CD4-positive, alpha-beta T cell treated with Interleukin-12 subunit alpha and Interleukin-12 subunit beta, for 1 hour (primary cell): ENCODE measurements around the gene TCF15.
"Not testable (repeated sequence)": the region's sequence is repeated elsewhere in the genome, so short reads cannot be mapped to it uniquely, and the experiment has no call there.

Source experiments
- DNase-seq: peaks from one replicate; pipeline ENCODE4 v3.0.0-alpha.2; 2020

The TCF15 gene

DNA sequence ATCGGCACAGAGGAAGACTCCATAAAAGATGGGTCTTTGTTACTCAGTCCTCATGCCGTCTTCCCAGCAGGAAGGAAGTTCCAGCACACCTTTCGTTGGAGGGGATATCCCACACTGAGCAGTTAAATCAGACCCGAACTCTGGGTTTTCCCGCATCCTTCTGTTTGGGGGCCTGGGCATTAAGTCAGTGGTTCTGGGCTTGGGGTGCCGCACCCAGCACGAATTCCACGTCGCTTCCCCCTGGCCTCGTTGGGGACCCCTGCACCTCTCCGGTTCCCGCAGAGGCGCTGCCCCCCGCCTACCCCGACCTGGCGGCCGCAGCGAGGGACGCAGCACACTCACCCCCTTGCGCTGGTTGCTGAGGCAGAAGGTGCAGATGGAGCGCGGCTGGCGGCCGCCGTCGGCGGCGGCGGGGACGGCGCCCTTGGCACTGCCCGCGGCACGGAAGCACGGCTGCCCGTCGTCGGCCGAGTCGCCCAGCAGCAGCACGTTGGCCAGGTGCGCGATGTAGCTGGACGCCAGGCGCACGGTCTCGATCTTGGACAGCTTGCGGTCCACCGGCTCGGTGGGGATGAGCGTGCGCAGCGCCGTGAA, 641 bp downstream of the TCF15 start:
- no peak for DNase-seq

DNA sequence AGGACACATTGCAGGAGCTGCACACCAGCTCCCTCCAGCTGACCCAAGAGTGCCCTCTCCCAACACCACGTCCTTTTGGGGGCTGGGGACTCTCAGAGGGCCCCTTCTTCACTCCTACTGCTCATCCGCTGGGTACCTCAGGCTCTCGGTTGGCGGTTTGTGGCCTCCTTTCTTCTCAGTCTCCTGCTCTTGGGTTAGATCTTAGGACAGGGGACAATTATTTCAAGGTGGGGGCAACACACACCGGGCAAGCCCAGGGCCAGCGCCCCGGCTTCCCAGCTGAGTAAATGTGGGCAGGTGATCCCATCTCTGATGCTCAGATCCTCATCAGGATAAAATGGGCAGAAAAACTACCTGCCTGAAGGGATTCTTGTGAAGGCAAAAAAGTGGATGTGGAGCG, 1.1 kb downstream of the TCF15 start:
- DNase-seq: no peak

DNA sequence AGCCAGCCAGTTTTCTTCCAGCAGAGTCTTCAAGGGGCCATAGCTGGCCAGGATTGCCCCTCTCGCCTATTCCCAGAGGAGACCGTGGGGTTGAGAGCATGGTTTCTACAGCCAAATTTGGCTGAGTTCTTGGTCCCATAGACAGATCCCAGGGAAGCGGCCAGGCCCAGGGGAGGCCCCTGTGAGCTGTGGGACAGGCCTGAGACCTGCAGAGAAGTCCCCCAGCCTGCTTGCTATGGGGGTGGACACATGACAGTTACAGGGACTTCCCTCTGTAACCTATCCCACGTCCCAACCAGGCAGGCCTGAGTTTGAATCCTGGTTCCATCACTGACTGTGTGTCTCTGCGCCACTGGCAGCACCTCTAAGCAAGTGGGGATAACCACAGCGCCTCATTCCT, 2.6 kb downstream of the TCF15 start:
- DNase-seq: no peak

DNA sequence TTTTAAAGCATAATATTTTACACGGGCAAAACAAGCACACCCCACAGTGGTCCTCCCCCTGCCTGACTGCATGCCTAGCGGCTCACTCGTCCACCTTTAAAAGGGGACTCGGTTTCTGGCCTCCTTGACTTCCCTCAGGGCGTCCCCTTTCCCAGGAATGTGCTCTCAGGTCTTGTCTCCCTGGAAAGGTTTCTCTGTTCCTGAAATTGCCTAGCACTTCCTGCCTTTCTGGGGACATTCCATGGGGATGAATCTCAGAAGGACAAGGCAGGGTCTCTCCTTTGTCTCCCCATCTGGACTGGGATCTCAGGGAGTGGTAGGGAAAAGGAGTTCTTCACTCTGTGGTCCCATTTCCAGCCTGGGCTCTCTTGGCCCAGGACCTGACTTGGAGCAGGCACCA, 4.9 kb downstream of the TCF15 start:
- DNase-seq: no peak

- no peak for DNase-seq
These were observed 6.9 kb downstream of the TCF15 start for GRCh38 chr20:603116-603640.

GRCh38 chr20:602111-602970, 7.8 kb downstream of the TCF15 start:
- DNase-seq: no peak

- no peak for DNase-seq
These were observed 9.4 kb downstream of the TCF15 start for GRCh38 chr20:600736-601135.

- no peak for DNase-seq
These were observed 10.0 kb downstream of the TCF15 start for GRCh38 chr20:600141-600540.

- DNase-seq: no peak
These were observed 11.8 kb downstream of the TCF15 start for GRCh38 chr20:598133-598850.

DNA sequence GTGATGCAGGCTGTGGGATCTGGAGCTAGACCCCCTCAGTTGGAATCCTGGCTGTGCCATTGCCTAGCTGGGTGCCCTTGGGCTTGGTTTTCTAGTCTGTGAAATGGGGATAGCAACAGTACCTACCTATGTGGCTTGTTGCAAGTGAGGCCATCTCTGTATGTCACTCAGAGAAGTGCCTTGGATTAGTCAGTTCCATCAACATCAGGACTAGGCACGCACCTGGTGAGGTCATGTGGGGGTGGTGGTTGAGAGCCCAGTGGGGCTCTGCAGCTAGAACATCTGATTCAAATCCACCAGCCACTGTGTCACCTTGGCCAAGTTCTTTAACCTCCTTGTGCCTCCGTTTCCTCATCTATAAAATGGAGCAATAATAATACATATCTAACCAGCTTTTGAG, 12.5 kb downstream of the TCF15 start:
- no peak for DNase-seq

- no peak for DNase-seq
These were observed 14.5 kb downstream of the TCF15 start for GRCh38 chr20:595330-596308.

- DNase-seq: no peak
These were observed 17.6 kb downstream of the TCF15 start for GRCh38 chr20:592506-592905.

- DNase-seq: no peak
These were observed 18.2 kb downstream of the TCF15 start for GRCh38 chr20:591941-592340.

DNA sequence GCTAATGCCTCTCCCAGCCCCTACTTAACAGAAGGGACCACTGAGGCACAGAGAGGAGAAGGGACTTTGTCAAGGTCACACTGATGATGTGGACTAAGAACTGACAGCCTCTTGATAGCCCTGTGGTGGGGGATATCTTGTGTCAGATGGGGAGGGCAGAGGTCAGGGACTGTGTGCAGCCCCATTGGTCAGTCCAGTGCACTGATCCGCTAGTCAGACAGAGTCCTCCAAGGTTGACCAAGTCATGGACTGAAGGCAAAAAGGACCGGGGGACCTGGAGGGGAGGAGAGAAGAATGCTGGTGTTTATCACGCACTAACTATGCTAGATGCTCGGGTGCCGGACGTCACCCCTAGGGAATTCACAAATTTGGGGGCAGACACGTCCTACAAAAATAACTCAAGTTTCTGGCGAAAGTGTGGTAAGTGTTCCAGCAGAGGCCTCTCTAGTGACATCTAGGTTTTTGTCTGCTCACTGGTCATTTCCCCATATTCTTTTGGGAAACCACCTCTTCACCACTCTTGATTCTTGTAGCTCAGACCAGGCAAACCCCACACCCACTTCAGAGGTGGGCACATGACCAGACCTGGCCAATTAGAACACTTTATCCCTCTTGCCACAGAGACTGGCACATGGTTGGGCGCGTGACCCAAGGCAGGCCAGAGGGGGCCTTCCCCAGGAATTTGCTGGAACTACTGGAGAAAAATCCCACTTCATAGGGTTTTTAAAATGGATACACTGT, 21.0 kb downstream of the TCF15 start:
- no peak for DNase-seq

GRCh38 chr20:588476-588875, 21.6 kb downstream of the TCF15 start:
- DNase-seq: no peak

DNA sequence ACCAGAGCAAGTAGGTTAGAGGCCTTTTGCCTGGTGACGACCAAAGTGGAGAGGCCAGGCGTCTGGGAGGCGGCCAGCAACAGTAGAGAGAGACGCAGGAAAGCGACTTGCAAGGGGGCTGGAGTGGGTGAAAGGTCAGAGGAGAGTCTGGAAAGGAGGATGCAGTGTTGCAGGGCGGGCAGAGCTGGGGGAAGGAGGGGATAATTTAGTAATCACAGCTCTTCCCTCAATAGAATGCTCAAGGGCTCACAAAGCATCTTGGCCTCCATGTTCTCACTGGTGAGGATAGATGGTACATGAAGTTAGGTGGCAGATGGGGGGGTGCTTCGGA, 25.2 kb downstream of the TCF15 start:
- no peak for DNase-seq

DNA sequence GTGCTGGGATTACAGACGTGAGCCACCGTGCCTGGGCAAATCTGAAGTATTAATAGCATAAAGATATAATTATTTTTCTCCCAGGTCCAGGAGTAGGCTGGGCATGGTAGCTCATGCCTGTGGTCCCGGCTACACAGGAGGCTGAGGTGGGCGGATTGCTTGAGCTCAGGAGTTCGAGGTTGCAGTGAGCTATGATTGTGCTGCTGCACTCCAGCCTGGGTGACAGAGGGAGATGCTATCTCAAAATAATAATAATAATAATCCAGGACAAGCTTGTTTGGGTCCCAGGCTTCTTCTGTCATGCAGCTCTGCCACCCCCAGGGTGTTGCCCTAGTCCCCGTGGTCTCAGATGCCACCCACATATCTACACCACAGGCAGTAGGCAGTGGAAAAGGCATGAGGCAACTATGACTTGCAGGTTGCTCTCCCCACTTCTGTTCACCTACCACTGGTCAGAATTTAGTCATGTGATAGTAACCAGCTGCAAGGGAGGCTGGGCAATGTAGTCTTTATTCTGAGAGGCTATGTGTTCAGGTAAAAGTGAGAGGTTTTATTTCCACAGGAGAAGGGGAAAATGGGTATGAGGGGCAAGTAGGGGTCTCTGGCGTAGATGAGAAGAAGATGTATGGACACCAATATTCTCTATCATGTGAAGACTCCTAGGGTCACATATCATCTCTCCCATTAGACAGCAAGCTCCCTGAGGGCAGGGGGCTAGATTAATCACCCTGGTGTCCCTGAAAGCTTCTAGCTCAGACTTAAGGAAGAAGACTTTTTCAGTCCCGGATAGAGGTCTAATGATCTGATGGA, 25.7 kb downstream of the TCF15 start:
- no peak for DNase-seq

DNA sequence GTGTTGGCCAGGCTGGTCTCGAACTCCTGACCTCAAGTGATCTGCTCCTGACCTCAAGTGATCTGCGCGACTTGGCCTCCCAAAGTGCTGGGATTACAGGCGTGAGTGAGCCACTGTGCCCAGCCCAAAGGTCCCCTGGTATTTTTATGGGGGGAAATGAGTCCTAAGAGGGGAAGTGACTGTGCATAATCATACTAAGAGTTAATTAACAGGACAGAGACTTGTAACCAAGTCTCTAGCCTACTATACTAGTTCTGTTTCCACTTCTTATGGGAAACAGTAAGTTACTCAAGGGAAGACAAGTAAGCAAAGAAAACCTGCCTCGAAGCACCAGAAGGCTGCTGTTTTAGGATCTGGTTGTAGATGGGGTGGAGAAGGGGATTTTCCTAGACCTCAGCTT, 27.9 kb downstream of the TCF15 start:
- no peak for DNase-seq

DNA sequence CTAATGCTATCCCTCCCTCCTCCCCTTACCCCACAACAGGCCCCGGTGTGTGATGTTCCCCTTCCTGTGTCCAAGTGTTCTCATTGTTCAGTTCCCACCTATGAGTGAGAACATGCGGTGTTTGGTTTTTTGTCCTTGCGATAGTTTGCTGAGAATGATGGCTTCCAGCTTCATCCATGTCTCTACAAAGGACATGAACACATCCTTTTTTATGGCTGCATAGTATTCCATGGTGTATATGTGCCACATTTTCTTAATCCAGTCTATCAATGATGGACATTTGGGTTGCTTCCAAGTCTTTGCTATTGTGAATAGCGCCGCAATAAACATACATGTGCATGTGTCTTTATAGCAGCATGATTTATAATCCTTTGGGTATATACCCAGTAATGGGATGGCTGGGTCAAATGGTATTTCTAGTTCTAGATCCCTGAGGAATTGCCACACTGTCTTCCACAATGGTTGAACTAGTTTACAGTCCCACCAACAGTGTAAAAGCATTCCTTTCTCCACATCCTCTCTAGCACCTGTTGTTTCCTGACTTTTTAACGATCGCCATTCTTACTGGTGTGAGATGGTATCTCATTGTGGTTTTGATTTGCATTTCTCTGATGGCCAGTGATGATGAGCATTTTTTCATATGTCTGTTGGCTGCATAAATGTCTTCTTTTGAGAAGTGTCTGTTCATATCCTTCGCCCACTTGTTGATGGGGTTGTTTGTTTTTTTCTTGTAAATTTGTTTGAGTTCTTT, 31.0 kb downstream of the TCF15 start:
- DNase-seq: not testable (repeated sequence)

GRCh38 chr20:577167-577791, 32.8 kb downstream of the TCF15 start:
- no peak for DNase-seq
